ENCODE results near the gene MCRS1. TPM values are rescaled to one million over a fixed set of nuclear protein-coding genes. Genes with fewer than 3 reads are reported as not detected.

Gene MCRS1
- total RNA-seq, 1 experiment from 2014 or later, result 103 TPM

DNA sequence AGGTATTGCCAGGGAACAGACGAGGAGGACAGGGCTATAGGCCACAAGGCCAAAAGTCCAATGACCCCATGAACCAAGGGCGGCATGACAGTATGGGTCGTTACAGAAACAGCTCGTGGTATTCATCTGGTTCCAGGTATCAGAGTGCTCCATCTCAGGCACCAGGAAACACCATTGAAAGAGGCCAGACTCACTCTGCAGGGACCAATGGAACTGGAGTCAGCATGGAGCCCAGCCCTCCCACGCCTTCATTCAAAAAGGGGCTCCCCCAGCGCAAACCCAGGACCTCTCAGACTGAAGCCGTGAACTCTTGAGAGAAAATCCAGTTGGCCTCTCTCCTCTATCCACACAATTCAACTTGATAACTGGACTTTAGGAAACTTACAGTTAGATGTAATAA, 42.0 kb downstream of the MCRS1 start:
- no peak overlapping the region for H4K8ac ChIP-seq (replicated peaks; ENCODE audit: insufficient read length, low read depth, low read length)
- H3K36me3 Mint-ChIP-seq (ENCODE audit: insufficient read depth in 1 of 3, low read depth in 3 of 3), result peaks cover 11 to 35% (median 35%) of the 10 kb centered on the region in 3 experiments; a peak in 6 of 7 replicates
- no peak overlapping the region for H3K27ac Mint-ChIP-seq

More for the DNA sequence above, 42.0 kb downstream of the MCRS1 start:
- H3K23me2 ChIP-seq (ENCODE audit: insufficient read length, low read depth, low read length, poor library complexity, severe bottlenecking), result no peaks in the 10 kb centered on the region
- H4K5ac ChIP-seq (ENCODE audit: insufficient read length, low read depth, low read length), result no peak overlapping the region
- H3K4ac ChIP-seq (ENCODE audit: low read depth, low read length), result no peak overlapping the region
- no peaks in the 10 kb centered on the region for H3K27me3 Mint-ChIP-seq (ENCODE audit: low read depth)
- TF ChIP-seq, protein P1, sequence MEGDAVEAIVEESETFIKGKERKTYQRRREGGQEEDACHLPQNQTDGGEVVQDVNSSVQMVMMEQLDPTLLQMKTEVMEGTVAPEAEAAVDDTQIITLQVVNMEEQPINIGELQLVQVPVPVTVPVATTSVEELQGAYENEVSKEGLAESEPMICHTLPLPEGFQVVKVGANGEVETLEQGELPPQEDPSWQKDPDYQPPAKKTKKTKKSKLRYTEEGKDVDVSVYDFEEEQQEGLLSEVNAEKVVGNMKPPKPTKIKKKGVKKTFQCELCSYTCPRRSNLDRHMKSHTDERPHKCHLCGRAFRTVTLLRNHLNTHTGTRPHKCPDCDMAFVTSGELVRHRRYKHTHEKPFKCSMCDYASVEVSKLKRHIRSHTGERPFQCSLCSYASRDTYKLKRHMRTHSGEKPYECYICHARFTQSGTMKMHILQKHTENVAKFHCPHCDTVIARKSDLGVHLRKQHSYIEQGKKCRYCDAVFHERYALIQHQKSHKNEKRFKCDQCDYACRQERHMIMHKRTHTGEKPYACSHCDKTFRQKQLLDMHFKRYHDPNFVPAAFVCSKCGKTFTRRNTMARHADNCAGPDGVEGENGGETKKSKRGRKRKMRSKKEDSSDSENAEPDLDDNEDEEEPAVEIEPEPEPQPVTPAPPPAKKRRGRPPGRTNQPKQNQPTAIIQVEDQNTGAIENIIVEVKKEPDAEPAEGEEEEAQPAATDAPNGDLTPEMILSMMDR (conservative IDR thresholded peaks at IDR 0.05), result no peak
- no peak overlapping the region for H2BK12ac ChIP-seq (ENCODE audit: insufficient read length, low read depth, low read length)
- no peak for DNase-seq
- no peak overlapping the region for H2BK120ac ChIP-seq (ENCODE audit: low read depth, low read length, poor library complexity, severe bottlenecking)
- no peaks in the 10 kb centered on the region; a peak in 1 of 5 replicates for H3K9me3 Mint-ChIP-seq
- no peak overlapping the region for H3K23ac ChIP-seq (ENCODE audit: insufficient read length, low read depth, low read length)
- H3K4me1 ChIP-seq (ENCODE audit: insufficient read depth, low read length), result no peaks in the 10 kb centered on the region
- H4K91ac ChIP-seq (ENCODE audit: insufficient read length, low read depth, low read length), result no peak overlapping the region
- H2AK5ac ChIP-seq (ENCODE audit: insufficient read length, low read length), result no peak overlapping the region
- H3K9me3 ChIP-seq (ENCODE audit: control insufficient read depth, low read depth, low read length), result no peaks in the 10 kb centered on the region
- H3T11ph ChIP-seq (ENCODE audit: low read length), result no peak overlapping the region
- WGBS (ENCODE audit: extremely low coverage, insufficient read length, low lambda C conversion rate), result no CpG with 5 or more reads among the region's 7 CpGs
- H2BK5ac ChIP-seq (ENCODE audit: insufficient read length, low read length), result no peak overlapping the region
- no peak overlapping the region for H3K9ac ChIP-seq (ENCODE audit: extremely low read depth, insufficient read length, low read length)
- H2BK15ac ChIP-seq (ENCODE audit: low read depth, low read length), result no peak overlapping the region
- H4K20me1 ChIP-seq (ENCODE audit: control insufficient read depth, insufficient read depth, insufficient read length), result no peaks in the 10 kb centered on the region
- H2BK20ac ChIP-seq (ENCODE audit: low read depth, low read length, poor library complexity, severe bottlenecking), result no peak overlapping the region
- no peak overlapping the region for H3K18ac ChIP-seq (ENCODE audit: insufficient read length, low read depth, low read length)
- H2AFZ ChIP-seq (ENCODE audit: low read length), result no peak overlapping the region
- no peaks in the 10 kb centered on the region for H3K79me2 ChIP-seq (ENCODE audit: insufficient read depth, low read length)
- no peak overlapping the region for H3K4me2 ChIP-seq (ENCODE audit: insufficient read depth, insufficient read length, low read length)
- no peak overlapping the region for H3K14ac ChIP-seq (ENCODE audit: insufficient read depth, low read length)
- no peak overlapping the region for H3K56ac ChIP-seq (ENCODE audit: insufficient read length, low read depth, low read length)
- no peak overlapping the region for H3K4me3 Mint-ChIP-seq
- peaks cover 8 to 9% of the 10 kb centered on the region in 2 experiments for H3K4me1 Mint-ChIP-seq
- H3K27me3 ChIP-seq (ENCODE audit: insufficient read depth, low read length), result no peaks in the 10 kb centered on the region
- no peak overlapping the region for H3K27ac ChIP-seq (ENCODE audit: insufficient read length, low read depth, low read length)
- H3K79me1 ChIP-seq (ENCODE audit: insufficient read depth, low read depth, low read length, poor library complexity, severe bottlenecking), result no peaks in the 10 kb centered on the region

Data from H9 (cell line).